NB4 (cell line): ENCODE measurements around the gene MTHFD1L.

Source experiments
- DNase-seq: peaks from one replicate; pipeline ENCODE4 v3.0.0; 2010; ENCODE audit warnings: low read depth
- H3K4me3 ChIP-seq: one replicate; pipeline ENCODE4 v1.5.1; 2011; ENCODE audit warnings: mild to moderate bottlenecking, low read depth, low read length, moderate library complexity
- MYC ChIP-seq: IDR thresholded peaks from 2 replicates; pipeline ENCODE4 v1.6.1; 2011; ENCODE audit warnings: low read depth, low read length
- POLR2A ChIP-seq: IDR thresholded peaks from 2 replicates; pipeline ENCODE4 v1.6.1; 2011; ENCODE audit warnings: mild to moderate bottlenecking; ENCODE audit not compliant: insufficient read length; ENCODE audit errors: extremely low read depth
- TF ChIP-seq, protein P1 (sequence below): IDR thresholded peaks from 2 replicates; pipeline ENCODE4 v1.6.1; 2011; ENCODE audit warnings: low read depth, low read length
- TF ChIP-seq, protein P2 (sequence below): IDR thresholded peaks from one replicate; pipeline ENCODE4 v1.5.1; 2012; ENCODE audit warnings: low read depth, low read length

MTHFD1L gene

DNA sequence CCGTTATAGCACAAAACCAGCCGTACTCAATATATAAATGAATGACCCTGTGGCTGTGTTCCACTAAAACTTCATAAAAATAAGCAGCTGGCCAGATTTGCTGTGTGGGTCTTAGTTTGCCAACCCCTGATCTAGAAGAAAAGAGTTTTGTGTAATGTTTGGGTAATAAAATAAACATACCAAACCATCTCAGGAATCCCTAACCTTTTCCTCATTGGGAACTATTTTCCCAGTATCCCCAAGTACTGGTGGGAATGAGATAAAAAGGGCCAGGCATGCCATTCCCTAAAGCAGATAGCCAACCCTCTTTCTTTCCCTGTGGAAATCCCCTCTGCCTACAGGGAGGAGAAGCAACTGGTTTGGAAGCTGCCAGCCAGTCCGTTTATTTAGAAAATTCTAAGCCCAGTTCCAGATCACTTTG, 205.1 kb downstream of the MTHFD1L start:
- DNase-seq: no peak

DNA sequence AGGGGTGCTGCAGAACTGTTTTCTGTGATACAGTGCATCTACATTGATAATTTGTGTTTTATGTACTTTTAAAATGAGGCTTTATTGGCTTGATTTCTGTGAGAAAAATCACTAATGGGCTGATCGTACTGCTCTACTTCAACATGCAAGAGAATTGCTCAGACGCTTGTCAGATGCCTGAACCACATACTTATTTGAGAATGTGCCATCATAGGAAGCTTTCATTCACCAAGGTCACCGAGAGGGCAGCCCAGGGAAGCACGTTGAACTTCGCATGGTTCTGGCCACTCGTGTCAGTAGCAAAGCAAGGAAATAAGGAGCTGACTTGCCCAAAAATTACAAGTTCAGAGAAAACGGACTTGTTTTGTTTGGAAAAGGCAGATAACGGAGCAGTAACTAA, 205.8 kb downstream of the MTHFD1L start:
- H3K4me3 ChIP-seq: no peak overlapping the region
- no peak for DNase-seq
- TF ChIP-seq POLR2A: no peak
- TF ChIP-seq, protein P1, sequence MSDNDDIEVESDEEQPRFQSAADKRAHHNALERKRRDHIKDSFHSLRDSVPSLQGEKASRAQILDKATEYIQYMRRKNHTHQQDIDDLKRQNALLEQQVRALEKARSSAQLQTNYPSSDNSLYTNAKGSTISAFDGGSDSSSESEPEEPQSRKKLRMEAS: no peak

More for the DNA sequence above, 205.1 kb downstream of the MTHFD1L start:
- H3K4me3 ChIP-seq: no peak overlapping the region
- TF ChIP-seq, protein P2, sequence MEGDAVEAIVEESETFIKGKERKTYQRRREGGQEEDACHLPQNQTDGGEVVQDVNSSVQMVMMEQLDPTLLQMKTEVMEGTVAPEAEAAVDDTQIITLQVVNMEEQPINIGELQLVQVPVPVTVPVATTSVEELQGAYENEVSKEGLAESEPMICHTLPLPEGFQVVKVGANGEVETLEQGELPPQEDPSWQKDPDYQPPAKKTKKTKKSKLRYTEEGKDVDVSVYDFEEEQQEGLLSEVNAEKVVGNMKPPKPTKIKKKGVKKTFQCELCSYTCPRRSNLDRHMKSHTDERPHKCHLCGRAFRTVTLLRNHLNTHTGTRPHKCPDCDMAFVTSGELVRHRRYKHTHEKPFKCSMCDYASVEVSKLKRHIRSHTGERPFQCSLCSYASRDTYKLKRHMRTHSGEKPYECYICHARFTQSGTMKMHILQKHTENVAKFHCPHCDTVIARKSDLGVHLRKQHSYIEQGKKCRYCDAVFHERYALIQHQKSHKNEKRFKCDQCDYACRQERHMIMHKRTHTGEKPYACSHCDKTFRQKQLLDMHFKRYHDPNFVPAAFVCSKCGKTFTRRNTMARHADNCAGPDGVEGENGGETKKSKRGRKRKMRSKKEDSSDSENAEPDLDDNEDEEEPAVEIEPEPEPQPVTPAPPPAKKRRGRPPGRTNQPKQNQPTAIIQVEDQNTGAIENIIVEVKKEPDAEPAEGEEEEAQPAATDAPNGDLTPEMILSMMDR: no peak
- TF ChIP-seq, protein P1: no peak
- TF ChIP-seq POLR2A: no peak

DNA sequence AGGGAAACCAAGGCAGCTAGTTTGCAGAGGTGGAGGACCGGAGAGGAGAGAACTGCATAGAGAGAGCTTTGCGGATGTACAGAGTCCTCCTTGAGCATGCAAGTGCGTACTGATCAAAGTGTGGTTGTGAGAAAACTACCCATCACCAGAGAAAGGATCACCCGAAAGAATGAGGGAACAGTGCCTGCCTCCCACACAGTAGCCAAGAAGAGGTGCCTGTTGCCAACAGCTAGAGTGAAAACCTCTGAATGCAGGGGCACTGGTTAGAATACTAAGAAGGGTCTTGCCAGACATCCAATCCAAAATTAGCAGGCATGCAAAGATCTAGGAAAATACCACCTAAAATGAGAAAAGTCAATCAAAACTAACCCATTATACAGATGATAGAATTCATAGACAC, 207.6 kb downstream of the MTHFD1L start:
- H3K4me3 ChIP-seq: no peak overlapping the region
- TF ChIP-seq MYC (no peak), POLR2A (no peak)
- TF ChIP-seq, protein P2: no peak
- TF ChIP-seq, protein P1: no peak
- DNase-seq: no peak

DNA sequence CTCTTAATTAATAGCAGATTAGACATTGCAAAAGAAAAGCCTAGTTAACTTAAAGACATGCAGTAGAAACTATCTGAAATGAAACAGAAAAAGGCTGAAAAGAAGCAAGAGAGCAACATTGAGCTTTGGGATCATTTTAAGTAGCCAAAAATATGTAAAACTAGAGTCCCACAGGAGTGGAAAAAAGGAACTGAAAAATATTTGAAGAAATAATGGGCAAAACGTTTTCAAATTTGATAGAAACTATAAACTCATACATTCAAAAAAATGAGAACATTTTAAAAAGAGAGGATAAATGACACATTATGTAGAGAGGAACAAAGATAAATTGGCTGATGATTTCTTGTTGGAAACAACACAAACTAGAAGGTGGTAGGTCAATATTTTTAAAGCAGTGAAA, 208.2 kb downstream of the MTHFD1L start:
- no peak for DNase-seq
- H3K4me3 ChIP-seq: no peak overlapping the region
- TF ChIP-seq POLR2A (no peak), MYC (no peak)
- TF ChIP-seq, protein P2: no peak
- TF ChIP-seq, protein P1: no peak

DNA sequence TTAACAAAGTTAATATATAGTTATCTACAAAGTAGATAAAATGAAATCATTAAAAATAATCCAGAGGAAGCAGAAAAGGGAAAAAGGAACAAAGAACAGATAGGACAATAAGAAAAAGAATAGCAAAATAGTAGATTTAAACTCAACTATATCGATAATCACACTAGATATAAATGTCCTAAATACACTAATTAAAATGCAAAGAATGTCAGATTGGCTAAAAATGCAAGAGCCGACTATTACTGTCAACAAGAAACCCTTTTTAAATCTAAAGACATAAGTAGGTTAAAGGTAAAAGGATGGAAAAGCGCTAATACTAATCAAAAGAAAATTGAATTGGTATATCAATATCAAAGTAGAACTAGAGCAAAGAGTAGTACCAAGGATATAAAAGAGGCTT, 209.5 kb downstream of the MTHFD1L start:
- no peak overlapping the region for H3K4me3 ChIP-seq
- DNase-seq: no peak
- TF ChIP-seq, protein P2: no peak
- TF ChIP-seq POLR2A: no peak
- TF ChIP-seq, protein P1: no peak
- no peak for TF ChIP-seq MYC

DNA sequence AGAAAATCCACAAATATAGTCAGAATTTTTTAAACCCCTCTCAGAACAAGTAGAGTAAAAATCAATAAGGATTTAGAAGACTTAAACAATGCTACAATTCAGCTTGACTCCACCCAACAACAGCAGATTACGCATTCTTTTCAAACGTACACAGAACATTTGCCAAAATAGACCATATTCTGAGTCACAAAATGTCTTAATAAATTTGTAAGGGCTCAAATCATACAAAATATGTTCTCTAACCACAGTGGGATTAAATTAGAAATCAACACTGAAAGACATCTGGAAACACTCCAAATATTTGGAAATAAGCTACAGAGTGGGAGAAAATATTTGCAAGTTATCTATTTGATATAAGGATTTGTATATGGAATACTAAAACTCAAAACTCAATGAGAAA, 210.0 kb downstream of the MTHFD1L start:
- H3K4me3 ChIP-seq: no peak overlapping the region
- no peak for DNase-seq
- TF ChIP-seq MYC (no peak), POLR2A (no peak)
- TF ChIP-seq, protein P2: no peak
- TF ChIP-seq, protein P1: no peak
